Effector CD8-positive, alpha-beta T cell (primary cell): ENCODE results near the gene NFIA.
A peak's percentile ranks its signal among the peaks of the same experiment; 100 is the strongest.
"Not testable (repeated sequence)": the region's sequence is repeated elsewhere in the genome, so short reads cannot be mapped to it uniquely, and the experiment has no call there.

Source experiments
- DNase-seq: peaks from one replicate; lab custom pipeline; 2025; lab: John Stamatoyannopoulos, UW

Gene NFIA

GRCh38 chr1:61058483-61059245 is 23.7 kb upstream of the NFIA start:
- DNase-seq: no peak

GRCh38 chr1:61061601-61062000 is 20.8 kb upstream of the NFIA start:
- DNase-seq: not testable (repeated sequence)

- no peak for DNase-seq
Observed at GRCh38 chr1:61064673-61065072, 17.7 kb upstream of the NFIA start.

- no peak for DNase-seq
Observed at GRCh38 chr1:61067446-61068019, 14.8 kb upstream of the NFIA start.

- no peak for DNase-seq
Observed at GRCh38 chr1:61070054-61070453, 12.3 kb upstream of the NFIA start.

- no peak for DNase-seq
Observed at GRCh38 chr1:61071205-61072130, 10.9 kb upstream of the NFIA start.

GRCh38 chr1:61073871-61074270 is 8.5 kb upstream of the NFIA start:
- no peak for DNase-seq

GRCh38 chr1:61075833-61076232 is 6.5 kb upstream of the NFIA start:
- not testable (repeated sequence) for DNase-seq

- peak; percentile 75 for DNase-seq
Observed at GRCh38 chr1:61076728-61077675, 5.4 kb upstream of the NFIA start.

- peak; percentile 86 for DNase-seq
Observed at GRCh38 chr1:61077676-61078541, 4.5 kb upstream of the NFIA start.

- DNase-seq: no peak
Observed at GRCh38 chr1:61078618-61079295, 3.6 kb upstream of the NFIA start.

GRCh38 chr1:61079296-61079897 is 3.0 kb upstream of the NFIA start:
- no peak for DNase-seq

GRCh38 chr1:61079898-61080336 is 2.4 kb upstream of the NFIA start:
- peak; percentile 11 for DNase-seq

- no peak for DNase-seq
Observed at GRCh38 chr1:61080413-61081143, 1.8 kb upstream of the NFIA start.

- no peak for DNase-seq
Observed at GRCh38 chr1:61081144-61081685, 1.1 kb upstream of the NFIA start.

- DNase-seq: peak; percentile 49
Observed at GRCh38 chr1:61081686-61082310, 563 bp upstream of the NFIA start.

GRCh38 chr1:61083013-61083806 is 849 bp downstream of the NFIA start:
- DNase-seq: no peak
